ENCODE results near the gene DLK2. TPM values are rescaled to one million over a fixed set of nuclear protein-coding genes. Genes with fewer than 3 reads are reported as not detected.

DLK2 gene
- total and polyA plus RNA-seq, 2 of the 13 experiments (the other 11 are each of a cell fraction or from before 2014, with no cell fraction given): 1.2 to 3.8 TPM

- TF ChIP-seq, protein P1, sequence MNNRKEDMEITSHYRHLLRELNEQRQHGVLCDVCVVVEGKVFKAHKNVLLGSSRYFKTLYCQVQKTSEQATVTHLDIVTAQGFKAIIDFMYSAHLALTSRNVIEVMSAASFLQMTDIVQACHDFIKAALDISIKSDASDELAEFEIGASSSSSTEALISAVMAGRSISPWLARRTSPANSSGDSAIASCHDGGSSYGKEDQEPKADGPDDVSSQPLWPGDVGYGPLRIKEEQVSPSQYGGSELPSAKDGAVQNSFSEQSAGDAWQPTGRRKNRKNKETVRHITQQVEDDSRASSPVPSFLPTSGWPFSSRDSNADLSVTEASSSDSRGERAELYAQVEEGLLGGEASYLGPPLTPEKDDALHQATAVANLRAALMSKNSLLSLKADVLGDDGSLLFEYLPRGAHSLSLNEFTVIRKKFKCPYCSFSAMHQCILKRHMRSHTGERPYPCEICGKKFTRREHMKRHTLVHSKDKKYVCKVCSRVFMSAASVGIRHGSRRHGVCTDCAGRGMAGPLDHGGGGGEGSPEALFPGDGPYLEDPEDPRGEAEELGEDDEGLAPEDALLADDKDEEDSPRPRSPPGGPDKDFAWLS (CRISPR knock-in tag; IDR thresholded peaks at IDR 0.05; ENCODE audit: borderline replicate concordance): no peak
- no peak for TF ChIP-seq RNF2 (conservative IDR thresholded peaks at IDR 0.05; ENCODE audit: low read depth)
- TF ChIP-seq ZNF274 (CRISPR knock-in tag; IDR thresholded peaks at IDR 0.05): peak; percentile 34
- peak; percentile 46 for TF ChIP-seq ZNF367 (CRISPR knock-in tag; IDR thresholded peaks at IDR 0.05; ENCODE audit: borderline replicate concordance)
- TF ChIP-seq FOXP1 (IDR thresholded peaks at IDR 0.05): no peak
- peak; percentile 17 for TF ChIP-seq FOXP1 (CRISPR knock-in tag; IDR thresholded peaks at IDR 0.05)
- peak; percentile 89; the same call in 1 of the 2 replicates for TF ChIP-seq ZMYM4 (CRISPR knock-in tag; IDR thresholded peaks at IDR 0.05)
- TF ChIP-seq ZNF569 (CRISPR knock-in tag; IDR thresholded peaks at IDR 0.05; ENCODE audit: borderline replicate concordance): peak; percentile 71; the same call in 1 of the 2 replicates
- TF ChIP-seq ZFX (CRISPR knock-in tag; IDR thresholded peaks at IDR 0.05; ENCODE audit: low read depth): peak; percentile 90
- peak; percentile 90; the same call in 1 of the 2 replicates for TF ChIP-seq ZNF430 (CRISPR knock-in tag; IDR thresholded peaks at IDR 0.05)
- TF ChIP-seq ZNF251 (CRISPR knock-in tag; IDR thresholded peaks at IDR 0.05): peak; percentile 61; the same call in 1 of the 2 replicates
- peak; percentile 91; the same call in 1 of the 2 replicates for TF ChIP-seq ZNF766 (CRISPR knock-in tag; IDR thresholded peaks at IDR 0.05; ENCODE audit: borderline replicate concordance)
- TF ChIP-seq BCL3 (CRISPR knock-in tag; IDR thresholded peaks at IDR 0.05): peak; percentile 74
- TF ChIP-seq SMAD3 (CRISPR knock-in tag; IDR thresholded peaks at IDR 0.05): peak; percentile 85; the same call in 1 of the 2 replicates
- no peak for TF ChIP-seq ZMYM2 (CRISPR knock-in tag; IDR thresholded peaks at IDR 0.05)
- TF ChIP-seq, protein P2, sequence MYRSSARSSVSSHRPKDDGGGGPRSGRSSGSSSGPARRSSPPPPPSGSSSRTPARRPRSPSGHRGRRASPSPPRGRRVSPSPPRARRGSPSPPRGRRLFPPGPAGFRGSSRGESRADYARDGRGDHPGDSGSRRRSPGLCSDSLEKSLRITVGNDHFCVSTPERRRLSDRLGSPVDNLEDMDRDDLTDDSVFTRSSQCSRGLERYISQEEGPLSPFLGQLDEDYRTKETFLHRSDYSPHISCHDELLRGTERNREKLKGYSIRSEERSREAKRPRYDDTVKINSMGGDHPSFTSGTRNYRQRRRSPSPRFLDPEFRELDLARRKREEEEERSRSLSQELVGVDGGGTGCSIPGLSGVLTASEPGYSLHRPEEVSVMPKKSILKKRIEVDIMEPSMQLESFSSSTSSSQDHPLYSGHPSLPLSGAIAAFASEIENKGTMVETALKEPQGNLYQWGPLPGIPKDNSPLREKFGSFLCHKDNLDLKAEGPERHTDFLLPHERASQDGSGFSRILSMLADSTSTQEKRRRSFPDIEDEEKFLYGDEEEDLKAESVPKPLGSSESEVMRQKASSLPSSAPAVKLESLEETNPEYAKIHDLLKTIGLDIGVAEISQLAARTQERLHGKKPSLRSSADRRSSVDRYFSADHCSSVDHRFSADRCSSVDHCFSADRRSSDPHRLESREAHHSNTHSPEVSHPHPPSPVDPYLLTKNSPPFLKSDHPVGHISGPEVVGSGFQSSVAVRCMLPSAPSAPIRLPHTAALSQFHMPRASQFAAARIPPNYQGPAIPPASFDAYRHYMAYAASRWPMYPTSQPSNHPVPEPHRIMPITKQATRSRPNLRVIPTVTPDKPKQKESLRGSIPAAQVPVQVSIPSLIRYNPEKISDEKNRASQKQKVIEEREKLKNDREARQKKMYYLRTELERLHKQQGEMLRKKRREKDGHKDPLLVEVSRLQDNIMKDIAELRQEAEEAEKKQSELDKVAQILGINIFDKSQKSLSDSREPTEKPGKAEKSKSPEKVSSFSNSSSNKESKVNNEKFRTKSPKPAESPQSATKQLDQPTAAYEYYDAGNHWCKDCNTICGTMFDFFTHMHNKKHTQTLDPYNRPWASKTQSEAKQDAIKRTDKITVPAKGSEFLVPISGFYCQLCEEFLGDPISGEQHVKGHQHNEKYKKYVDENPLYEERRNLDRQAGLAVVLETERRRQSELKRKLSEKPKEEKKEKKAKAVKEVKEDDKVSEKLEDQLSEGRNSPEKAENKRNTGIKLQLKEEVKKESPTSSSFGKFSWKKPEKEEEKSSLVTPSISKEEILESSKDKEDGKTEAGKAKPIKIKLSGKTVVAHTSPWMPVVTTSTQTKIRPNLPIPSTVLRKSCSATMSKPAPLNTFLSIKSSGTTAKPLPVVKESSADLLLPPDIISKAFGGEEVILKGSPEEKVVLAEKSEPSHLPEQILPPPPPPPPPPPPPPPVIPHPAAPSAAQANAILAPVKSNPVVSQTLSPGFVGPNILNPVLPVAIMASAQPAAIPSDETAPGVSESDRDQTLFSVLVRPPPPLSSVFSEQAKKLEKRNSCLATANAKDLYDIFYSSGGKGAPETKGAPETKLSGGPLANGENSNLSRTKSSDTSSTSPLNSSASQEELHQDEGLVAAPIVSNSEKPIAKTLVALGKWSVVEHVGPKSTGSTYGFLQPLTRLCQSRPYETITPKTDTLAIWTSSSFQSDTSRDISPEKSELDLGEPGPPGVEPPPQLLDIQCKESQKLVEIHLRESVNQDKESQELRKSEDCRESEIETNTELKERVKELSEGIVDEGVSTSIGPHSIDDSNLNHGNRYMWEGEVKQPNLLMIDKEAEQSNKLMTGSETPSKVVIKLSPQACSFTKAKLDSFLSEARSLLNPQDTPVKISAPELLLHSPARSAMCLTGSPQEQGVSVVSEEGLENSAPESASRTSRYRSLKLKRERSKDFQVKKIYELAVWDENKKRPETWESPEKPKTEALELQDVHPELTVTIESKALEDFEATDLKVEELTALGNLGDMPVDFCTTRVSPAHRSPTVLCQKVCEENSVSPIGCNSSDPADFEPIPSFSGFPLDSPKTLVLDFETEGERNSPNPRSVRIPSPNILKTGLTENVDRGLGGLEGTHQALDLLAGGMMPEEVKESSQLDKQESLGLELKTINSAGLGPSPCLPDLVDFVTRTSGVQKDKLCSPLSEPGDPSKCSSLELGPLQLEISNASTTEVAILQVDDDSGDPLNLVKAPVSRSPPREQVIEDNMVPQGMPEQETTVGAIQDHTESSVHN (CRISPR knock-in tag; IDR thresholded peaks at IDR 0.05): no peak; the same call in 1 of the 2 replicates
- no peak for TF ChIP-seq PCBP2 (optimal IDR thresholded peaks at IDR 0.05; ENCODE audit: low read depth, low read length, poor library complexity, severe bottlenecking)
- TF ChIP-seq, protein P3, sequence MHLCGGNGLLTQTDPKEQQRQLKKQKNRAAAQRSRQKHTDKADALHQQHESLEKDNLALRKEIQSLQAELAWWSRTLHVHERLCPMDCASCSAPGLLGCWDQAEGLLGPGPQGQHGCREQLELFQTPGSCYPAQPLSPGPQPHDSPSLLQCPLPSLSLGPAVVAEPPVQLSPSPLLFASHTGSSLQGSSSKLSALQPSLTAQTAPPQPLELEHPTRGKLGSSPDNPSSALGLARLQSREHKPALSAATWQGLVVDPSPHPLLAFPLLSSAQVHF (CRISPR knock-in tag; IDR thresholded peaks at IDR 0.05): no peak
These were observed 27.8 kb downstream of the DLK2 start, which contains the start of gene ABCC10 (continued) for GRCh38 chr6:43427406-43428111.
